Activated CD8-positive, alpha-beta memory T cell treated with anti-CD3 and anti-CD28 coated beads, Interleukin-2, amount 10 ng/mL, durations not matched to agents 7 days and 5 days (primary cell): Measurements from ENCODE around the gene RAB43. TPM values are rescaled to one million over a fixed set of nuclear protein-coding genes. Genes with fewer than 3 reads are reported as not detected.

Experiments
- ATAC-seq: fragments of 150-1000 bp; cut with Tn5 transposase; one replicate; pipeline ENCODE4 v1.10.0; 2021; ENCODE audit warnings: moderate library complexity
- CTCF ChIA-PET: fragments of 350-600 bp; sonication (Branson Sonifier 250); formaldehyde crosslinking; loops from one replicate; lab custom pipeline; 2021; ENCODE audit warnings: antibody characterized with exemption; lab: Charles Lee
- DNase-seq: peaks from one replicate; pipeline ENCODE4 v3.0.0-alpha.2; 2020
- H3K27ac Mint-ChIP-seq: one replicate; pipeline ENCODE4 v1.8.0; 2021; ENCODE audit warnings: mild to moderate bottlenecking, mixed read lengths
- H3K27me3 Mint-ChIP-seq: one replicate; pipeline ENCODE4 v1.8.0; 2021; ENCODE audit warnings: mixed read lengths
- H3K36me3 Mint-ChIP-seq: one replicate; pipeline ENCODE4 v1.8.0; 2021; ENCODE audit warnings: mild to moderate bottlenecking, mixed read lengths
- H3K4me1 Mint-ChIP-seq: one replicate; pipeline ENCODE4 v1.8.0; 2021; ENCODE audit warnings: mixed read lengths
- H3K4me3 Mint-ChIP-seq: one replicate; pipeline ENCODE4 v1.8.0; 2021; ENCODE audit warnings: mild to moderate bottlenecking, moderate library complexity, mixed read lengths
- H3K9me3 Mint-ChIP-seq: one replicate; pipeline ENCODE4 v1.8.0; 2022; ENCODE audit warnings: low read depth, mixed read lengths
- total RNA-seq, 2 experiments: library from RNA; stranded (reverse); gene quantifications; one replicate each; pipeline ENCODE4 v1.2.3, GENCODE V29; 2021

The RAB43 gene
- total RNA-seq, 2 experiments from 2014 or later: 33.7 to 36.1 TPM

DNA sequence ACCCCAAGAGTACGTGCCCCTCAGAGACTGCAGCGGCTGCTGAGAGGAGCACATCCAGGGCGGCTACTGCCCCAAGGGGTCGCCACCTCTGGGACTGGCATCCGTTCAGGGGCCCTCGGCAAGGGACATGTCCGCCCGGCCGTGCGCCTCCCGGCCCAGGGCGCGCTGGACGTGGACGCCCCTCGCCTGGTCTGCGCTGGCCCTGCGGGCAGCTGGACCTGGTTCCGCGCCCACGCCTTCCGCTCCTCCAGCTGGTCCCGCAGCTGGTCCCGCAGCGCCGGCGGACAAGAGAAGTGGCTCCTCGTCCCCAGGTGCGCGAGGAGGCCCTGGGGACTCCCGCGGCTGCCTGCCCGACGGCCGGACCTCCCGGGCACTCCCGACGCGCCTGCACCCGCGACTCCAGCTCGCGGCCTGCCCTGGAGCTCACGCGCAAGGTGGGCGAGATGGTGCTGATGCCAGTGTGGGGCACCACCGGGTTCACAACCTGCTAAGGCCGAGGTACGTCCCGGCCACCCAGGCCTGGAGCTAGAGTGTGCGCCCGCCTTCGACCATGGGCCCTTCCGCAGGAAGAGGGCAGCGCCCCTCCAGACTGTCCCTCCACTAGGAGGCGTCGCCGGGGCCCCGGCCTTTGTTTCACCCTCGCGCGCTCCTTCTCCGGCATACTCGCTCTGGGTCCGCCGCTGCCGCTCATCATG, 75.4 kb downstream of the RAB43 start:
- Mint-ChIP-seq H3K9me3 (peaks cover 5% of the 10 kb centered on the region), H3K4me3 (peak overlapping the region; percentile 19), H3K4me1 (peaks cover 2% of the 10 kb centered on the region), H3K36me3 (peaks cover 7% of the 10 kb centered on the region), H3K27me3 (peaks cover 39% of the 10 kb centered on the region), H3K27ac (no peak overlapping the region)
- DNase-seq (no peak), ATAC-seq (peak; percentile 72)
- CTCF ChIA-PET: interaction anchor here (0.5 to 1.7 kb wide), 4 partner anchors 10 to 200 kb away, joined by 3 to 5 read pairs (median 4); no protein-coding TSS in a partner anchor

GRCh38 chr3:129045675-129046036, 75.9 kb downstream of the RAB43 start:
- no peak overlapping the region for H3K27ac Mint-ChIP-seq
- H3K36me3 Mint-ChIP-seq: peaks cover 7% of the 10 kb centered on the region
- CTCF ChIA-PET: interaction anchor here (1.2 to 1.7 kb wide), 2 partner anchors 21 to 200 kb away, joined by 3 to 5 read pairs; no protein-coding TSS in a partner anchor
- peak; percentile 58 for DNase-seq
- H3K9me3 Mint-ChIP-seq: peaks cover 5% of the 10 kb centered on the region
- H3K27me3 Mint-ChIP-seq: peaks cover 40% of the 10 kb centered on the region
- ATAC-seq: peak; percentile 97
- H3K4me3 Mint-ChIP-seq: peak overlapping the region; percentile 19
- peaks cover 2% of the 10 kb centered on the region for H3K4me1 Mint-ChIP-seq

DNA sequence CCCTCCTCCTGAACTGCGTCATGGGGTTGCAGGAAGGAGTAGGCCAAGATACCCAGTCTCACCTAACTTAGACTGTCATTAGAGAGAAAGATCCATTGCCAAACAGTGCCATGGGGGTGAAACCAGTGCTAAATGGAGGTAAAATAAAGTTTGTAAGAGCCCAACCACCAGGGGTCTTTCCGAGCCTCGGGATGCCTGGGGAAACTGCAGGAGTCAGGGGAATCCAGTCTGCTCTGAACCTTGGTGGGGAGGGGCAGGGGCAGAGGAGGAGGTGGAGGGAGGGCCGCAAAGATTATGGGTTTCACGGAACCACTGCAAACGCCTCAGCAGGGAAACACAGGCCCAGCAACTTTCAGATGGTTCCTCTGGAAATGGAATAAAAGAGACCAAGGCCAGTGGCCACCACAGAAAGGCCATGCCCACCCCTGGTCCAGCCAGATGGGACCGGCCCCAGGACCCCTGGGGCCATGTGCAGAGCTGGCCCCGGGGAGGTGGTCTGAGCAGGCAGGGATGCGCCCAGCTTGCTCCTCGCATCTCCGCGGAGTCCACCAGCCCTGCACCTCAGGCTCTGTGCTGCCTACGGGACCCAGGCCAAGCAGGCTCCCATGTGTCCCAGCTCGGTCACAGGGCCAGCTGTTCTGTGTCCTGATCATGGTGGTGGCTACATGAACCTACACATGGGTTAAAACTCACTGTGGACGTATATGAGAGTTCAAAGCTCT, 80.9 kb downstream of the RAB43 start:
- Mint-ChIP-seq H3K27ac (no peak overlapping the region), H3K4me3 (no peak overlapping the region), H3K4me1 (peaks cover 5% of the 10 kb centered on the region), H3K27me3 (peaks cover 46% of the 10 kb centered on the region), H3K36me3 (peaks cover 3% of the 10 kb centered on the region), H3K9me3 (no peaks in the 10 kb centered on the region)
- DNase-seq: no peak
- CTCF ChIA-PET: interaction anchor here (0.7 to 2.6 kb wide), 5 partner anchors 12 to 141 kb away, joined by 3 to 9 read pairs (median 4); no protein-coding TSS in a partner anchor
- no peak for ATAC-seq

GRCh38 chr3:129040039-129040336, 81.6 kb downstream of the RAB43 start:
- peaks cover 4% of the 10 kb centered on the region for H3K4me1 Mint-ChIP-seq
- H3K4me3 Mint-ChIP-seq: no peak overlapping the region
- H3K36me3 Mint-ChIP-seq: peaks cover 1% of the 10 kb centered on the region
- CTCF ChIA-PET: interaction anchor here (0.5 to 1.7 kb wide), 3 partner anchors 11 to 193 kb away, joined by 3 to 4 read pairs (median 3); no protein-coding TSS in a partner anchor
- no peak overlapping the region for H3K27ac Mint-ChIP-seq
- no peaks in the 10 kb centered on the region for H3K9me3 Mint-ChIP-seq
- no peak for DNase-seq
- no peak for ATAC-seq
- peaks cover 43% of the 10 kb centered on the region for H3K27me3 Mint-ChIP-seq

GRCh38 chr3:129039271-129040038, 82.1 kb downstream of the RAB43 start:
- CTCF ChIA-PET: interaction anchor here (0.5 to 1.7 kb wide), 4 partner anchors 11 to 192 kb away, joined by 3 to 4 read pairs (median 3); no protein-coding TSS in a partner anchor
- Mint-ChIP-seq H3K4me1 (peaks cover 4% of the 10 kb centered on the region), H3K4me3 (no peak overlapping the region), H3K9me3 (no peaks in the 10 kb centered on the region), H3K36me3 (peaks cover 1% of the 10 kb centered on the region), H3K27ac (no peak overlapping the region), H3K27me3 (peaks cover 39% of the 10 kb centered on the region)
- DNase-seq: no peak
- no peak for ATAC-seq

- Mint-ChIP-seq H3K4me1 (peaks cover 4% of the 10 kb centered on the region), H3K27me3 (peaks cover 32% of the 10 kb centered on the region), H3K36me3 (no peaks in the 10 kb centered on the region), H3K27ac (no peak overlapping the region), H3K9me3 (no peaks in the 10 kb centered on the region), H3K4me3 (no peak overlapping the region)
- CTCF ChIA-PET: interaction anchor here (0.9 to 3.1 kb wide), 4 partner anchors 12 to 45 kb away, joined by 3 to 11 read pairs (median 4); no protein-coding TSS in a partner anchor
- DNase-seq (no peak), ATAC-seq (no peak)
These were observed 83.3 kb downstream of the RAB43 start for GRCh38 chr3:129038121-129038855.

Other genes with a start within 250 kb of the RAB43 start
- gene ACAD9, start 242.2 kb downstream of the RAB43 start, total RNA-seq: 10 to 100 TPM; 61.2 to 68.2 TPM
- gene CFAP92, start 127.7 kb downstream of the RAB43 start, total RNA-seq: under 1 TPM in 1 of 2 experiments, not detected in 1; 0.12 TPM
- gene EFCC1, start 120.5 kb downstream of the RAB43 start, total RNA-seq: under 1 TPM; 0.09 to 0.12 TPM
- gene GP9, start 61.0 kb downstream of the RAB43 start, total RNA-seq: not detected
- 10 to 100 TPM; 44.4 to 75.9 TPM for gene ISY1, start 39.3 kb upstream of the RAB43 start, total RNA-seq
- gene CNBP, start 62.1 kb upstream of the RAB43 start, total RNA-seq: 100 to 1,000 TPM; 270 to 330 TPM
- gene COPG1, start 127.8 kb upstream of the RAB43 start, total RNA-seq: 100 to 1,000 TPM; 130 to 141 TPM
- gene HMCES, start 157.1 kb upstream of the RAB43 start, total RNA-seq: 10 to 100 TPM; 43.4 to 52.1 TPM